Globus pallidus (tissue), 1 donor: ENCODE results near the gene SPATA17.

Source experiments
- DNase-seq: peaks from one replicate; pipeline ENCODE4 v3.0.0-alpha.2; 2015; ENCODE audit warnings: low spot score

Gene SPATA17

DNA sequence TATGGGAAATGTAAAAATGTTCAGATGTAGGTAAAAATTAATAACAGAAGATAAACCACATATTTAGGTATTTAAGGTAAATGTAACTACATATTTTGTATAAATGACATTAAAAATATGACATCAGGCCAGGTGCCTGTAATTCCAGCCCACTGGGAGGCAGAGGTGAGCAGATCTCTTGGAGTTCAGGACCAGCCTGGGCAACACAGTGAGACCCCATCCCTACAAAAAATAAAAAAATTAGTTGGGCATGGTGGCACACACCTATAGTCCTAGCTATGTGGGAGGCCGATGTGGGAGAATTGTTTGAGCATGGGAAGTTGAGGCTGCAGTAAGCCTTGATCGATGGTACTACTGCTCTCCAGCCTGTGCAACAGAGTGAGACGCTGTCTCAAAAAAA lies 216.5 kb downstream of the SPATA17 start:
- DNase-seq: no peak

DNA sequence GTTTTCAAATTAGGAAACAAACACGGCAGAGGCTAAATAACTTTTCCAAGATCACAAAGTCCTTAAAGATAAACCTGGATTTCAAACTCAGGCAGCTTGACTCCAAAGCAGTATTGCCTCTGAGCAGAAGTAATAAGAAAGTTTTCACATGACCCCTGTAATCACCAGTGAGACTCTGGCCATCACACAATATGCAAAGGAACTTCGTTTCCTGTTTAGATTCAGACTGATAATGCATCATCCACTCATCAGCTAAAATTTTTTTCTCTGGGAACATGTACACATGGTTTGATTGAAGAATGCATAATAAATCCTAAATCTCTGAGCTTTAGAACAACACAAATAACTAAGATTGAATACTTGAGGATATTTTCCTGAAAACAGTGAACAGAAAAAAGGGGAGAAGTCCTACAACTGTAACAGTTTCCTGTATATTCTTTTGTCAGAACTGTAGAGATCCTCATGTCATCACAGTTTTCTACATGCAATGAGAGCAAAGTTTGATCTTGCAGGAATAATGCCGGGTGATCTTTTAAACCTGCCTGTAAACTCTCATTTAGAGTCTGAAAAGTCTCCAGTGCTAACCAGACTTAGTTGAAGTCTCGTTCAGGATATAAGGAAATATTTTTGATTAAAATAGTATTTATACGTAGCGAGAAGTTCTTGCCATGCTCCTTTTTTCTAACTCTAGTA lies 225.3 kb downstream of the SPATA17 start:
- no peak for DNase-seq

- peak; percentile 59 for DNase-seq
Observed at GRCh38 chr1:217857061-217857460, 225.9 kb downstream of the SPATA17 start.

DNA sequence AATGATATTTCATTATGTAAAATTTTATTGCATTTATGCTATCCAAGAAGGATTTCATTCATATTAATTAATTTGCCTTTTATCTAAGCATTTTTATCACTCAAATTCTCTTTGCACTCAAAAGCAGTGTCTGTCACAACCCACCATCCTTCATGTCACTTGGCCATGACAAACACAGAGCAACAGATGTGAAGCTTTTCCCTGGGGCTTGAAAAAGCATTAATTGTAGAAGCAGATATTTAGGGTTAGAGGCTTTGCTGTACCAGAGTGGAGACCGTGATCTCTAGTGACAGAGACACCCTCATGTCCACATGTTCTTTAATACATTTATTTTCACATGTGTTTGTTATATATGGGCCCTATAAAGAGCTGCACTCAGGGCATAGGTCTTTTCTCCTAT lies 230.5 kb downstream of the SPATA17 start:
- no peak for DNase-seq

DNA sequence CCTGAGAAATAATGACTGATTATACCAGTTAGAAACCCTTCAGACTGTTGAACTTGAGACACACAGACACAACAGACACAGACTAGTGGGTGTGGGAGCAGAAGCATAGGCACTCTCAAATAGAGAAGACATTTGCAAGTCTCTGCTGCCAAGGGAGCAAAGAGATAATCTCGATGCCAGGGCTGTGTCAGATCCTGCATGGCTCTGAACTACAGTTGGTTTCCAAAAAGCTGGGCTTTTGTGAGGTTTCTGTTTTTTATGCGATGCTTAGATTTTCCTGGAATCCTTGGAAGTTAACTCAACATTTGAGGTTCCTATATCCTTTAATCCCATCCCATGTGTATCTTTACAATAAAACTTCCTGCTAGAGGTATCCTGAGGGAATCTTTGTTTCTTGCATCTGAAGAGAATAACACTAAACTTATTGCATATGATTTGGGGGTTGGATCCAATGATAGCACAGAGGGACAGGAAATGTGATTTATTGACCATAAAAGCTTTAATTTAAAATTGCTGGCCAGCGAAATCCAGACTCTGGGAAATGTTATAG lies 236.4 kb downstream of the SPATA17 start:
- DNase-seq: no peak

DNA sequence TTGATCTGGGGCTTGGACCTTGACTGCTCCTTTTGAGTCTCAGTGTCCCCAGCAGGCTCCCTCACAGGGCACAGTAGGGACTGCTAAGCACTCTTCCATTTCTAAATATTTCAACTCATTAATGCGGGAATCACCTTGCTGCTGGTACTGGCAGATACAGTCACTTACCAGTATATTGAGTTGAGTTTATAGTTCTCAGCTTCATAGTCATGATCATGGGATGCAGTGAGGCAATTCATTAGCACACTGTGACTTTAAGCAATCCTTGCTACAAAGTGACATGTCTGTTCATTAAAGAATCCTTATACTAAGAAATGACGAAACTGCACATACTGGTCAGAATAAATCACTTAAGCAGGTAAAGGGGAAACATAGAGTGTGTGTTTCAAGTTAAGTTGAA lies 240.8 kb downstream of the SPATA17 start:
- DNase-seq: no peak

DNA sequence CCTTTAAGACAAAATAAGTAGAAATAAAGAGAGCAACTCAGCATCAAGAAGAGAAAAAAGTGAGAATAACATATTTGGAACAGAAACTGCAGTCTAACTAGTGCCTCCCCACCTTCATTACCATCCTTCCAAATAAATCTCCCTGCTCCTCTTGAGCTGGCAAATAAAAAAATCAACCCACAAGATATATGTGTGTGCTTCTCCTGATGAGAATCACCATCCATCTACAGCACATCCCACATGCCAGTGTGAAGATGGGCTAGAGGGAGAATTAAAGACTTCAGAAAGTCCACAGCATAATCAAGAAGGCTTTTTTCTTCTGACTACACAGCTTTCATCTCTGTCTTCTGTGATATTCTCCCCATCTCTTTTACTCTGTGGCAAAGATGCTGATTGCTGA lies 244.1 kb downstream of the SPATA17 start:
- no peak for DNase-seq

DNA sequence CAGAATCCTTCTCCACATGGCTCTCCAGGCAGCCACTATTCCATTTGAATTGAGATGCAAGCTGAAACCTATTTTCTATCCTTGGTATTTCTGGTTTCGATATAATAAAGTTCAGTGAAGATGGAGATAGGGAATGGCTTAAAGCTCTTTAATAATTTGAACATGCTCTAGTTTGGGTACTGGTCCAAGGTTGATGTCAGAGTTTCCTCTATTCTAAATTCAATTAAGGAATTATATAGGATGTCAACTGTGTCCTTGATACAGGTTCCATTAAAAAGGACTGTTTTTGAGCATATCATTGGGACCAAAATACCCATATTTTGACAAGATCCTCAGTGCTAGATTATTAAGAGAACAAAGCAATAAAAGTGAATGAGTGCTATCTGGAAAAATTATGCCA lies 245.3 kb downstream of the SPATA17 start:
- no peak for DNase-seq

DNA sequence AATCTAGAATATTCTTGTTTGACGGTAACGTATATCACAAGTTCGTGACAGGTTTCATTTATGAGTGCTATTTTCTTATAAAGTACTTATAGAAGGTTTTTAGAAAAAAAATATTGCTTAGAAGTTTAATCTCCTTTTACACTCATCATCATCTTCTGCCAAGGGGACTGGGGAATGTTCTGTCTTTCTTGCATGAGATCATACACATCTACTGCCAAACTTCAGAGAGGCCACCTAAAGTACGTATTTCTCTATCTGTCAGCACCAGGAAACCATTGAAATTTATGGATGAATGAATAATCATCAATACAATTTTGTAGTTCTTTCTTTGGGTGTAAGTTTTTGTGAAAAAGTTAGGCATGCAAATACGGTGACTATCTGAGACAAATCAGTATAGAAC lies 245.8 kb downstream of the SPATA17 start:
- DNase-seq: no peak

GRCh38 chr1:217881131-217881543 lies 250.0 kb downstream of the SPATA17 start:
- DNase-seq: no peak

DNA sequence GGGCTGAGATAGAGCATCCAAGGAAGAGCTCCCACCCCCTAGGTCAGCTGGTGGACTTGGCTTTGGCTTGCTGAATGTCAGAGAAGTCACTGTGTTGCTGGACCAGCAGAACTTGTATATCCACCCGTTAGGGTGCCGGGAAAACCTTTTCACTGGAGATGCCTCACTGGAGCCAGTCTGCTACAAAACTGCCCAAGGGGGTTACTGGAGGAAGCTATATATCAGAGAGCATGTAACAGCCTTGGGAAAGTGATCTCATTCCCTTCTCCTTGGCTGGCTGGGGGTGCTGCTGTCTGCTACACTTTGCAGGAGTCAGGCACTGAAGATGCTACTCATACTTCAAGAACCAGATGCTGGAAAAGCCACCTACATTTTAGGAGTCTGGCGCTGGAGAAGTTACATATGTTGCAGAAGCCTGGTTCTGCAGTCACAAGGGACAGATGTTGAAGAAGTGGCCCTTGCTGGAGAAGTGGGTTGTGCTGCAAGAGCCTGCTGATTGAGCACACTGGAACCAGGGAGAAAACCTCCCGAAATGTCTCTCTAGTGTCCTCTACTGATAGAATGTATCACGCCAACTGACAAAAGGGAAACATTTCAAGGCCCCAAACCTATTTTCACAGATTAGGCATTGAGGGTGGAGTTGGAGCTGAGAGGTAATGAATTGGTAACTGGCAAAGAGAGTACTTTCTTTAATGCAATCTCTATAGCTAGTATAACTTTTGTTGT lies 250.6 kb downstream of the SPATA17 start:
- no peak for DNase-seq

DNA sequence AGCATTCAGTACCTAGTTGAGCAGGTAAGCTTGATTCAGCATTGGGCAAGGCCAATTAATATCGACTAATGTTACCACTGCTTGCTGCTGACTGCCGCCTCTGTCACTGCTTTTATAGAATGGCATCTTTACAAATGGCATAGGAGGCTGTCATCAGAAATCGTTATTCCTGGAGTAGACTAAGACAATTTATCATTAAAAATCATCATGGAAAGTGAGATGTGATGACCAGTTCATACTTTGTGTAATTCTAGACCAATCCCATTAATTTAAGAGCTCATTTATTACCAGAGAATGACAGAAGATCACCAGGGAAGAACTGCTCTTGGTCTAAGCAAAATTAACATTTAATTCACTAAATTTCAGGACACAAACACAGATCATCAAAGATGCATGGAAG lies 254.0 kb downstream of the SPATA17 start:
- DNase-seq: no peak

DNA sequence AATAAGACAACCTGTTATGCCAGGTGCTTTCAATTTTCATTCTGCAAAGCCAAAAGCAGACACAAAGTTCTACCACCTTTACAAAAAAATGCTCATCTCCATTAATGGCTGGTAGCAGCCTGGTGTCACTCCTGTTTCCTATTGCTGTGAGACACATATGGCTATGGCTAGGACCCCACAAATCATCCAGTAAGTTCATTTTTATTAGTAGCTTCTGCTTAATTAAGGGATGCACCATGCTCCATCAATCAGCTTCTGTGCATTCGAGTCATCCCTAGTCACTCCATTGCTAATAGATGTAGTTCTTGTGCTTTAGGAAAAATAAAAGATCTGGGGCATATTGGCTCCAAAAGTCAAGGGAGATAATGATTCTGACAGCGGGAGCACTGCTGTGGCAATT lies 257.2 kb downstream of the SPATA17 start:
- DNase-seq: no peak

- no peak for DNase-seq
Observed at GRCh38 chr1:217889401-217889800, 258.3 kb downstream of the SPATA17 start.

GRCh38 chr1:217891966-217892365 lies 260.8 kb downstream of the SPATA17 start:
- DNase-seq: no peak

DNA sequence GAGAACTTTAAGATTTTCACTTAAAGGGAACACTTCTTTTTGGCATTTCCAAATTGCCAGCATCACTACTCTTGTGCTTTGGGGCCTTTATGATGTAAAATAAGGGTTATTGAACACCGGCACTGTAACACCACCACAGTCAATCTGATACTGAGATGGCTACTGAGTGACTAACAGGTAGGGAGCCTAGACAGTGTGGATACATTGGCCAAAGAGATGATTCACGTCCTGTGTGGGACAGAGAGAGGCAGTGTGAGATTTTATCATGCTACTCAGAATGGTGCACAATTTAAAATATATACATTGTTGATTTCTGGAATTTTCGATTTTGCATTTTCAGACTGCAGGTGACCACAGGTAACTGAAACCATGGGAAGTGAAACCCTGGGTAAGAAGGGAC lies 261.6 kb downstream of the SPATA17 start:
- no peak for DNase-seq

- no peak for DNase-seq
Observed at GRCh38 chr1:217895841-217896240, 264.7 kb downstream of the SPATA17 start.

- peak; percentile 6 for DNase-seq
Observed at GRCh38 chr1:217896490-217896889, 265.3 kb downstream of the SPATA17 start.

- DNase-seq: no peak
Observed at GRCh38 chr1:217897100-217897499, 266.0 kb downstream of the SPATA17 start.

- DNase-seq: no peak
Observed at GRCh38 chr1:217899614-217900013, 268.5 kb downstream of the SPATA17 start.

GRCh38 chr1:217907504-217907903 lies 276.4 kb downstream of the SPATA17 start:
- no peak for DNase-seq

DNA sequence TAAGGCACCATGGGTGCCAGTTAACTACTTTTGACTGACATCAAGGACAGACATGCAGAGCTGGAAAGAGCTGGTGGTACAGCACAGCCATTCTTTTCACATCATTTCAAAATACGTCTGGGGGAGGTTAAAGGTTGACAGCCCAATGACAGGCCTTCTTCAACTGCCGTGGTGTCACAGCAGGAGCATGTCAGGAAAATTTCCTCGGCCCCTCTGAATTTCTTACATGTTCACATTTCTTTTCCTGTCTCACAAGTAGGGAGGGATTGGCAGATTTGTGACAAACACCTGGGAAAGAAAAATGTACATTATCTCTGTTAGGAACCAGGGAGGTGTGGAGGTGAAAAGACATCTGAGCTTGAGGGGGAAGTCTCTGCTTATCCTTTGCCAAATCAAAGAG lies 279.1 kb downstream of the SPATA17 start:
- DNase-seq: no peak

DNA sequence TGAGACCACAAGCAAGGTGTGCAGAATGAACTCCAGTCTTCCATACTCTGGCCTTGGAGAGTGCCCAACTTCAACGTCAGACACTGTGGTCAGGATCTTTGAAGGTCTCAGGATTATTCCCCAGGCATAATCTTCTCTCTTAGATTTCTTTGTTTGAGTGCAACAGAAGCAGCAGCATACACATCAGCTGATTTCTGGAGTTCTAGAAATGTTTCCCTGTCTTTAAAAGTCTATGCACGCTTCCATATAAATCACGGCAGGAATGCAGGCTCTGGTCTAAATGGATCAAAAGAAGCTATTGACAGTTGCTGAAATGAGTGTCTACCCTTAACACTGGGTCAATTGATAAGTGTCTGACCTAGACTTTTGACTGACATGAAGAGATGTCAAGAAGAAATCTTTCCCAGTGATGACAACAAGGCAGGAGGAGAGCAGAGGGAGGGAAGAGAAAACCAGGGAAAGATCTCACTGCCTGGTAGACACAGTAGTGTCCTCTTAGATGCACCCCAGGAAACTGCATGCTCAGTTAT lies 279.7 kb downstream of the SPATA17 start:
- DNase-seq: no peak
